Stimulated activated CD4-positive, alpha-beta T cell treated with anti-CD3 and anti-CD28 coated beads, Interleukin-4, amount 100 ng/mL, for 24 hours (primary cell): ENCODE results near the gene SLC6A19.

Experiments
- DNase-seq: peaks from one replicate; pipeline ENCODE4 v3.0.0-alpha.2; 2020

Gene SLC6A19

GRCh38 chr5:1211701-1212100 is 10.3 kb downstream of the SLC6A19 start:
- DNase-seq, result no peak

GRCh38 chr5:1212271-1212670 is 10.9 kb downstream of the SLC6A19 start:
- no peak for DNase-seq

- DNase-seq, result no peak
Measured at GRCh38 chr5:1212881-1213280, 11.5 kb downstream of the SLC6A19 start.

- no peak for DNase-seq
Measured at GRCh38 chr5:1213508-1214162, 12.2 kb downstream of the SLC6A19 start.

GRCh38 chr5:1214163-1214935 is 13.0 kb downstream of the SLC6A19 start:
- DNase-seq, result no peak

- DNase-seq, result no peak
Measured at GRCh38 chr5:1214936-1215220, 13.5 kb downstream of the SLC6A19 start.

GRCh38 chr5:1215320-1216096 is 14.1 kb downstream of the SLC6A19 start:
- DNase-seq, result no peak

- no peak for DNase-seq
Measured at GRCh38 chr5:1216211-1216917, 15.0 kb downstream of the SLC6A19 start.

- no peak for DNase-seq
Measured at GRCh38 chr5:1216918-1217295, 15.5 kb downstream of the SLC6A19 start.

- DNase-seq, result no peak
Measured at GRCh38 chr5:1217596-1218206, 16.3 kb downstream of the SLC6A19 start.

GRCh38 chr5:1218351-1219080 is 17.1 kb downstream of the SLC6A19 start:
- no peak for DNase-seq

- no peak for DNase-seq
Measured at GRCh38 chr5:1219098-1219767, 17.8 kb downstream of the SLC6A19 start.

- no peak for DNase-seq
Measured at GRCh38 chr5:1219768-1220100, 18.3 kb downstream of the SLC6A19 start.

GRCh38 chr5:1220351-1220750 is 19.0 kb downstream of the SLC6A19 start:
- no peak for DNase-seq

- no peak for DNase-seq
Measured at GRCh38 chr5:1220831-1221230, 19.4 kb downstream of the SLC6A19 start.

GRCh38 chr5:1221721-1222120 is 20.3 kb downstream of the SLC6A19 start:
- no peak for DNase-seq

- no peak for DNase-seq
Measured at GRCh38 chr5:1222147-1222546, 20.8 kb downstream of the SLC6A19 start.

GRCh38 chr5:1222621-1223277 is 21.4 kb downstream of the SLC6A19 start:
- DNase-seq, result no peak

GRCh38 chr5:1223278-1223670 is 21.9 kb downstream of the SLC6A19 start:
- DNase-seq, result no peak

- no peak for DNase-seq
Measured at GRCh38 chr5:1224631-1225030, 23.2 kb downstream of the SLC6A19 start.

- DNase-seq, result no peak
Measured at GRCh38 chr5:1225081-1225480, 23.7 kb downstream of the SLC6A19 start, which contains the start of gene SLC6A18. Gene SLC6A18 (plus strand): TSS chr5:1225381. CDS start chr5:1225478, 97 bp downstream.
